Hematopoietic multipotent progenitor cell treated with erythropoietin and hydrocortisone succinate and interleukin-3 and kit ligand, for 15 days (in vitro differentiated cells): ENCODE results near the gene LRP6.
"Not testable (repeated sequence)": the region's sequence is repeated elsewhere in the genome, so short reads cannot be mapped to it uniquely, and the experiment has no call there.

Source experiments
- DNase-seq: peaks from one replicate; pipeline ENCODE4 v3.0.0-alpha.2; 2015; ENCODE audit warnings: low spot score

LRP6 gene

GRCh38 chr12:12266873-12267741, at the start of gene LRP6:
Gene LRP6 (minus strand): TSS chr12:12267044. CDS start chr12:12266735, 309 bp downstream.
- peak; percentile 68 for DNase-seq

GRCh38 chr12:12315838-12316237, 49.0 kb upstream of the LRP6 start:
- DNase-seq, result no peak

DNA sequence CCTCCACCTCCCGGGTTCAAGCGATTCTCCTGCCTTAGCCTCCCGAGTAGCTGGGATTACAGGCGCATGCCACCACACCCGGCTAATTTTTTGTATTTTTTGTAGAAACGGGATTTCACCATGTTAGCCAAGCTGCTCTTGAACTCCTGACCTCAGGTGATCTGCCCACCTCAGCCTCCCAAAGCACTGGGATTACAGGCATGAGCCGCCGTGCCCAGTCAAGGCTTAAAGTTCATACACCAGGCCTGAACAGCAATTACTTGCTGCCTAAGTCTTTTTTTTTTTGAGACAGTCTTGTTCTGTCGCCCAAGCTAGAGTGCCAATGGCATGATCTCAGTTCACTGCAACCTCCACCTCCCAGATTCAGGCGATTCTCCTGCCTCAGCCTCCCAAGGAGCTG, 43.9 kb upstream of the LRP6 start:
- DNase-seq, result not testable (repeated sequence)

- DNase-seq, result no peak
These were observed 38.9 kb upstream of the LRP6 start for GRCh38 chr12:12305568-12306300.

- DNase-seq, result no peak
These were observed 36.1 kb upstream of the LRP6 start for GRCh38 chr12:12302976-12303375.

- DNase-seq, result no peak
These were observed 34.3 kb upstream of the LRP6 start for GRCh38 chr12:12301122-12301521.

DNA sequence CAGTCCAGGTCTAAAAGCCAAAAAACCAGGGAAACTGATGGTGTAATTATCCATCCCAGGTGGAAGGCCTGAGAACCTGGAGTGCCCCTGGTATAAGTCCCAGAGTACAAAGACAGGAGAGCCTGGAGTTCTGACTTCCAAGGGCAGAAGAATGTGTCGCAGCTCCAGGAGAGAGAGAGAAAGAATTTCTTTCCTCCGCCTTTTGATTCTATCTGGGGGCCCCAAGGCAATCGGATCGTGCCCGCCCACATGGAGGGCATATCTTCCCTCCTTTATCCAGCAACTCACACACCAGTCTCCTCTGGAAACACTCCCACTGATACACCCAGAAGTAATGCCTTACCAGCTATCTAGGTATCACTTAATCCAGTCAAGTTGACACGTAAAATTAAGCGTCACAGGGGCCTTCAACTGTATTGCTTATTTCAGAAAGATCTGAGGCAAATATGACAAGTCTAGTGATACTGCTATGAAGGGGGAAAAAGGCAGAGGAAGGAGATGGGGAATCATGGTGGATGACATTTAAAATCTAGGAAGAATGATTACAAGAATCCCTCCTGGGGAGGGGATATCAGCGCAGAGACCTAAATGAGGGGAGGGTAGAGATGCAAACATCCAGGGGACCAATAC, 30.5 kb upstream of the LRP6 start:
- DNase-seq, result no peak

DNA sequence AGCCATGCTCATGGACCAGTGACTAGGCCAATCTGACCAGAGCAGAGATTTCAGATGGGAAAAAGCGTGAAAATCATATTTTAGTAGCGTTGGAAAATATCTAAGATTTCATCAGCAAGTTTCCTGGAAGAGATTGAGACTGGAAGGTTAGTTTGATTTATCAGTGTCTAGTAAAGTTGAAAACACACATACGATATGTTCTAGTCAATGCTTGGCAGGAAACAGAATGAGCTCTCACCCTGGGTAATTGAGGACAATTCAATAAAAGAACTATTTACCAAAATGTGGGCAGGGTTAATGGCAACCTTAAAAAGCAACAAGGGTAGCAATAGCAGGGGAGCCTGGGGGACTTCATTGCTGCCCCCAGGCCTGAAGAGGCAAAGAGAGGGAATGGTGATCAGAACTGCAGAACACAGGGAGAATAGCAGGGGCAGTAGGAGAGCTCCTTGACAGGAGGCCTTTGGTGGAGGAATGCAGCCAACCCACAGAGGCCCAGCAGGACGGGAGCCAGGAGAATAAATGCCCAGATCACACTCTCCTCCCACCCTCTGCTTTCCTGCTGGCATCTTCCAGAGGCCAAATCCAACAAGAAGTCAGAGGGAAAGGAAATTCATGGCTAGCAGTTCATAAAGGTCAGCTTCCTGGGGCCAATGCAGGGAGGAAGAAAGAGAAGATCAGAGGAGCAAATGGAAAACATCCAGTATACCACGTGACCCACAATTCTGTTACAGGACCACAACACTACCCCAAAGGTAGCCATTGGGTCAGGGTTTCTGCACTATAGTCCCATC, 27.6 kb upstream of the LRP6 start:
- DNase-seq, result no peak

DNA sequence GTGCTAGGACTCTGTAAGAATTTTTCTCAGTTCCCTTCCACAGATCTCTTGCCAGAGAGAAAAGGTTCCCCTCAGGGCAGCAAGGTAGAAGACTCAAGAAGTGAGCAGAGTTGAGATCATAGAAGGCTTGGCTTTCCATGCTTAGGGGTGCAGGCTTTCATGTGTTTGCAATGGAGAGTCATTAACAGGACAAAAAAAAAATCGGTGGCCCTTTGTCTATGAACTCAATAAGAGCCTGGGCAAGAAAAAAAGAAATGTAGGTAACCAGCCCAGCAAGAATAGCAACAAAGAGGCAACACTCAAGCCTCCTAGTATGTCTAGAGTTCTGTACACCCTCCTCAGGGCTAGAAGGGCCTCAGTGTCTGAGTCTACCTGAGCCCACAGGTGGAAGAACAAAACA, 23.4 kb upstream of the LRP6 start:
- no peak for DNase-seq

DNA sequence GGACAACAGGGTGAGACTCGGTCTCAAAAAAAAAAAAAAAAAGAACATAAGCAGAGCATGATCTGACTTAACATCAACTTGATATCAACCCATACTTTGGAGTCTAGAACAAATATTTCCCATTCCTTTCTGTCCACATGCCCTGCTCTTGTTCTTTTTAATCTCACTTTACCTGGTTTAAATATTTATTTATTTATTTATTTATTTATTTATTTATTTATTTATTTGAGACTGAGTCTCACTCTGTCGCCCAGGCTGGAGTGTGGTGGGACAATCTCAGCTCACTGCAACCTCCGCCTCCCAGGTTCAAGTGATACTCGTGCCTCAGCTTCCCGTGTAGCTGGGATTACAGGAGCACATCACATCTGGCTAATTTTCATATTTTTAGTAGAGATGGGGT, 19.6 kb upstream of the LRP6 start:
- no peak for DNase-seq

DNA sequence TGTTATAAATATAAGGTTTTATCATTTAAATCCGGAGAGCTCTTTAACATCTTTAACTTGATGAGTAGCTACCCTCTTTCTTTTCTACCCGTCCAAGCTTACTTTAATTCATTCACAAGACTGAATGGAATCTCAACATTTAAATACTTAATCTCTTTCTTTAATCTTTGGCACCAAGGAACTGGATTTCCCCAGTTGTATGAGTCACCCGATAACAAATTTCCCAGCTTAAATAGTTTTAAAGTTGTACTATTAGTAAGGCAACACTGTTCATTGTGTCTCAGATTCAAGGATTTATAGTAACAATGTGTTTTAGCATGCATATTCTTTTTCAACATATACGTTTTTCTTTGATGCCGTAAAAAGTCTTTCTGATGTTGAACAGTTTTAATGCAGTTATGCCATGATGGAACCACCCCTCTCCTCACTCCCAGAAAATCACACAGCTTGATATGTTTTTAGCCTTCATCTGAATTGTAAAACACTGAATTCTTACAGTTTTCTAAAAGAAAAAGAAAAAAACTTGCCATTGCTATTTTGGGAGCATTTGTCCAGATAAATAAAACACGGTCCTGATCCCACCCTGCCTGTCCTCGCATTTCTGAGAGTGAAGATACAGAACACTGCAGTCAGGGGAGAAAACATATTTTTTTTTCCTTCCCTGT, 16.0 kb upstream of the LRP6 start:
- no peak for DNase-seq

DNA sequence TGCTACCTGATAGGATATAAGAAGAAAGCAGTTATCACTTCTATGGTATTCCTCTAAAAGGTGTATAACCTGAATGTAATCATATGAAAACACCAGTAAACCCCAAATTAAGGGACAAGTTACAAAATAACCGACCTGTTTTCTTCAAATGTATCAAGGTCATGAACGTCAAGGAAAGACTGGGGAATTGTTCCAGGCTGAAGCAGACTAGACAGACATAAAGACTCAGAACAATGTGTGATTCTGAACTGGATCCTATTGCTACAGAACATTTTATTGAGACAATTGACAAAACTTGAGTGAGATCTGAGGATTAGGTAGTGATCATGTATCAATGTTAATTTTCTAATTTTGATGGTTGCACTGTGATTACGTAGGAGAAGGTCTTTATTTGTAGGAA, 15.4 kb upstream of the LRP6 start:
- no peak for DNase-seq

GRCh38 chr12:12281134-12281533, 14.3 kb upstream of the LRP6 start:
- DNase-seq, result no peak

- DNase-seq, result no peak
These were observed 12.1 kb upstream of the LRP6 start for GRCh38 chr12:12278899-12279298.

DNA sequence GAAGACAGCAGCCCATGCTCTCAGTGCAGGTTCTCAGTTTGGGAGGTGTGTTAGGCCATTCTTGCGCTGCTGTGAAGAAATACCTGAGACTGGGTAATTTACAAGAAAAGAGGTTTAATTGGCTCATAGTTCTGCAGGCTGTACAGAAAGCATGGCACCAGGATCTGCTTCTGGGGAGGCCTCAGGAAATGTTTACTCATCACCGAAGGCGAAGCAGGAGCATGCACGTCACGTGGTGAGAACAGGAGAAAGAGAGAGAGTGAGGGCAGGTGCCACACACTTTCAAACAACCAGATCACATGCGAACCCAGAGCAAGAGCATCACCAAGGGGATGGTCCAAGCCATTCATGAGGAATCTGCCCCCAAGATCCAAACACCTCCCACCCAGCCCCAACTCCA, 9.0 kb upstream of the LRP6 start:
- no peak for DNase-seq

GRCh38 chr12:12273291-12273957, 6.6 kb upstream of the LRP6 start:
- no peak for DNase-seq

DNA sequence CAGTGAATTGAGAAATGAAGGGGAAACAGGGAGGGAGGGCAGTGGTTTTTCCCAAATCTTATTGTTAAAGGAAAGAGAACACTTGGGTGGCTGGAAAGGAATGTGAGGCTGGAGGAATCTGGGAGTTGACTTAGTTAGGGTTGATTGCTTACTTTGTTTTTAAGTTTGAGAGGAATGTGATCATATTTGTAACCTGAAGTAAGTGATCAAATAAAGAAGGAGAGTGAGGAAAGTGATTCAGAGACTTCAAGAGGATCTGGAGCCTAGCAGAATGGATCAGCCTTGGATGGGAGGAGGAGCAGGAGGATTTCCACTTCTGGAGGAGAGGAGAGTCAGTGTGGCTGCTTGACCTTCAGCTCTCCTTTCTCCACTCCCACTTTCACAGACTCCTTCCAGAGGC, 6.0 kb upstream of the LRP6 start:
- DNase-seq, result no peak

DNA sequence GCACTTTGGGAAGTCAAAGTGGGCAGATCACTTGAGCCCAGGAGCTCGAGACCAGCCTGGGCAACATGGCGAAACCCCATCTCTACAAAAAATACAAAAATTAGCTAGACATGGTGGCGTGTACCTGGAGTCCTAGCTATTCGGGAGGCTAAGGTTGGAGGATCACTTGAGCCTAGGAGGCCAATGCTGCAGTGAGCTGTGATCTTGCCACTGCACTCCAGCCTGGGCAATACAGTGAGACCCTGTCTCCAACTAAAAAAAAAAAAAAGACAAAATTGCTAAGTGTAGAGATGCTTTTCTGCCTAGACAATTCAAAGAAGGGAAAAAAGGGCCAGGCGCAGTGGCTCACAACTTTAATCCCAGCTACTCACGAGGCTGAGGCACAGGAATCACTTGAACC, 3.4 kb upstream of the LRP6 start:
- no peak for DNase-seq

GRCh38 chr12:12267742-12268200, 927 bp upstream of the LRP6 start:
- DNase-seq, result no peak

- DNase-seq, result no peak
These were observed 413 bp downstream of the LRP6 start for GRCh38 chr12:12266389-12266872.
